Bronchial epithelial cell (primary cell): ENCODE results near the gene WWC2. TPM values are rescaled to one million over a fixed set of nuclear protein-coding genes. Genes with fewer than 3 reads are reported as not detected.
"Not testable (repeated sequence)": the region's sequence is repeated elsewhere in the genome, so short reads cannot be mapped to it uniquely, and the experiment has no call there.

Experiments
- DNase-seq: peaks from one replicate; pipeline ENCODE4 v3.0.0-alpha.2; 2010; ENCODE audit warnings: low read depth
- FAIRE-seq: peaks from 2 replicates; lab custom pipeline; 2011; peaks lifted over from hg19 to GRCh38; lab: Jason Lieb, UNC
- H3K27me3 ChIP-seq: 2 replicates; pipeline ENCODE4 v1.5.1; 2011; ENCODE audit warnings: low read length; ENCODE audit not compliant: control insufficient read depth, insufficient read depth
- H3K36me3 ChIP-seq: 2 replicates; pipeline ENCODE4 v1.5.1; 2011; ENCODE audit warnings: low read length; ENCODE audit not compliant: control insufficient read depth, insufficient read depth
- H3K4me3 ChIP-seq: 2 replicates; pipeline ENCODE4 v1.5.1; 2011; ENCODE audit warnings: mild to moderate bottlenecking, low read depth, low read length, control low read depth
- total RNA-seq: library from RNA; depleted of rRNA; stranded (reverse); fragments of >200 nt; gene quantifications from 2 replicates; pipeline ENCODE4 v1.2.1, GENCODE V29; 2014
- TF ChIP-seq, protein P1 (sequence below): IDR thresholded peaks from 2 replicates; pipeline ENCODE4 v1.5.1; 2011; ENCODE audit warnings: mild to moderate bottlenecking, moderate library complexity, low read length, control low read depth, inconsistent platforms; ENCODE audit not compliant: insufficient read depth, severe bottlenecking

Gene WWC2
- total RNA-seq, 1 donor from 2014 or later = 13.2 TPM

DNA sequence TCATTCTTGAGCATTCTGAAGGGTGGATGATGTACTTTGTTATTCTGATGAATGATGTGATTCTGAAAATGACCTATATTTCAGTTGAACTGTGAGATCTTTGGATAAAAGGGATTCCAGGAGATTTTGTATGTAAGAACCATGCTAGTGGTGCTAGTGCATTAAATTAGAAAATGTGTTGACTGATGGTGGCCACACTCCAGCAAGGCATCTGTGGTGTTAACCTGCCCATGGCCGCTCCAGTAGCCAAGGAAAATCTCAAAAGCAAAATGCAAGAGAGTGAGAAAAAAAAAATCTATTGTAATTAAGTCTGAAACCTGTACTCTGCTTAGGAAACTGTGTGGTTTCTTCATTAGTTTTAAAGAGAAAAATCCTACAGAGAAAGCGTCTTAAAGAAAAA lies 93.5 kb downstream of the WWC2 start:
- DNase-seq (no peak), FAIRE-seq (no peak)
- H3K4me3 ChIP-seq = no peak overlapping the region
- no peaks in the 10 kb centered on the region for H3K27me3 ChIP-seq
- H3K36me3 ChIP-seq = peaks cover 5% of the 10 kb centered on the region
- TF ChIP-seq, protein P1, sequence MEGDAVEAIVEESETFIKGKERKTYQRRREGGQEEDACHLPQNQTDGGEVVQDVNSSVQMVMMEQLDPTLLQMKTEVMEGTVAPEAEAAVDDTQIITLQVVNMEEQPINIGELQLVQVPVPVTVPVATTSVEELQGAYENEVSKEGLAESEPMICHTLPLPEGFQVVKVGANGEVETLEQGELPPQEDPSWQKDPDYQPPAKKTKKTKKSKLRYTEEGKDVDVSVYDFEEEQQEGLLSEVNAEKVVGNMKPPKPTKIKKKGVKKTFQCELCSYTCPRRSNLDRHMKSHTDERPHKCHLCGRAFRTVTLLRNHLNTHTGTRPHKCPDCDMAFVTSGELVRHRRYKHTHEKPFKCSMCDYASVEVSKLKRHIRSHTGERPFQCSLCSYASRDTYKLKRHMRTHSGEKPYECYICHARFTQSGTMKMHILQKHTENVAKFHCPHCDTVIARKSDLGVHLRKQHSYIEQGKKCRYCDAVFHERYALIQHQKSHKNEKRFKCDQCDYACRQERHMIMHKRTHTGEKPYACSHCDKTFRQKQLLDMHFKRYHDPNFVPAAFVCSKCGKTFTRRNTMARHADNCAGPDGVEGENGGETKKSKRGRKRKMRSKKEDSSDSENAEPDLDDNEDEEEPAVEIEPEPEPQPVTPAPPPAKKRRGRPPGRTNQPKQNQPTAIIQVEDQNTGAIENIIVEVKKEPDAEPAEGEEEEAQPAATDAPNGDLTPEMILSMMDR = no peak

DNA sequence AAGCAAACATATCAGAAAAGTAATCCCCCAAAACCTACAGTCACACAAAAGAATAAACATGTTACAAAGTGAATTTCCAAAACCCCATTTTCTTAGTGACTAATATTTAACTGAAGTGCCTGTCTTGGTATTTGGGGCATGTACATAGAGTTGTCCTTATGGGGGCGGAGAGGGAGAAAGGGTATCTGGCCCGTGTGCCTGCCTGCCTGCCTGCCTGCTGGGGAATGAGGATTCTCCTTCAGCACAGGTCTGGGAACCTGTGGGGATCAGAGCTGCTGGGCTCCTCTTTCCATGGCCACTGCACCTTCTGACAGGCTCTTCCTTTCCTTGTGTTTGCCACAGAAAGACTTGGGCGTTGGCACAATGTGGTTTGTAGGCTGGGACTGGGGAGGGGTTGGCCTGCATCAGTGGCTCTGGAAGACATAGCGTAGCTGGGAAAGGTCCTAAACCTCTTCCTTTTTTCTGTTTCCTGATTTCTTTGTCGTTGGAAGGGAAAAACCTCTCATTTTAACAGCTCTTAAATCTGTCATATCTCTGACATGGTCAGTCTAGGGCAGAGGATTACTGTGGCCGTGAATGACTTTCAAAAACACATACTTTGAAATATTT lies 94.8 kb downstream of the WWC2 start:
- FAIRE-seq, H3K4me3 ChIP-seq, H3K27me3 ChIP-seq, H3K36me3 ChIP-seq, DNase-seq: not testable (repeated sequence)

DNA sequence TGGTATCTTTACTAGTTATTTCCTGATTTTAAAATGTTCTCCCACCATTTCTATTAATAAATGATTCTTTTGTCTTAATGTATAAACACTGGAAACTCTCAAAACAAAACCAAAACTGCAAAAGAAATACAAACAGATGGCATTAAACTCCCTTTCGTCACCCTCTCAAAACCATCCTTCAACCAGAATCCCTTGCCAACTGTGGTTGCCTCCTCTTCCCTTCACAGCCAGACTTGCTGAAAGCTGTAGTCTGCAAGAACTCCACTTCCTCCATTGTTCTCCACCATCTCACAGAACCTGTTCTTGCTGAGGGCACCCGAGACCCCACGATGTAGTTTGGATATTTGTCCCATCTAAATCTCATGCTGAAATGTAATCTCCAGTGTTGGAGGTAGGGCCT lies 96.5 kb downstream of the WWC2 start:
- no peak for FAIRE-seq
- H3K36me3 ChIP-seq = peaks cover 5% of the 10 kb centered on the region
- DNase-seq = no peak
- TF ChIP-seq, protein P1 = no peak
- no peaks in the 10 kb centered on the region for H3K27me3 ChIP-seq
- H3K4me3 ChIP-seq = no peak overlapping the region

DNA sequence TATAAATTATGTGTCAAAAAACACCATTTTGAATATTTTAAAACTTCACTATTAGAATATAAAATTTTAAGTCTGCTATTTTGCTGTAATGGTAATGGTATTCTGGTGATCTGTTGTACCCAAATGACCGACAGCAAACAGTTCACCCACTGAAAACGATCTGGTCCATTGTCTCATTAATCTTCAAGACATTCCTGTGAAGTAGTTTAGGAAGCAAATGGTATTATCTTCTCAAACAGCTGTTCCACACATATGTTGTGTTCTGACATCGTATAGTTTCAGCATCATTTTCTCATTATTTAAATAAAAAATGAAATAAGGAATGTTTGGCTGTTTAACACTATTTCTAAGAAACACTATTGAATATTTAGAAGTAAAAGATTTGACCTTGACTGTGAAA lies 98.1 kb downstream of the WWC2 start:
- Histone ChIP-seq H3K4me3 (no peak overlapping the region), H3K27me3 (no peaks in the 10 kb centered on the region), H3K36me3 (peaks cover 5% of the 10 kb centered on the region)
- FAIRE-seq (no peak), DNase-seq (no peak)
- TF ChIP-seq, protein P1 = no peak

DNA sequence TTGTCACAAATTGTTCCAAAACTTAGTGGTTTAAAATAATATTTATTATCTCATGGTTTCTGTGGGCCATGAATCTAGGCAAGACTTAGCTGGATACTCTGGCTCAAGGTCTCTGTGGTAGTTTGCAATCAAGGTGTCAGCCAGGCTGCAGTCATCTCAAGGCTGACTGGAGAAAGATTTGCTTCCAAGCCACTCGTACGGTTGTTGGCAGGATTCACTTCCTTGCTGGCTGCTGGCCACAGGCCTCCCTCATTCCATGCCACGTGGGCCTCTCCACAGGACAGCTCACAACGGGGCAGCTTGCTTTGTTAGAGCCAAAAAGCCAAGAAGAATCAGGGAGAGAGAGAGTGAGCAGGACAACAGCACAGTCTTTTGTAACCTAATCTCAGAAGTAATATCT lies 101.4 kb downstream of the WWC2 start:
- Histone ChIP-seq H3K27me3 (no peaks in the 10 kb centered on the region), H3K36me3 (peaks cover 5% of the 10 kb centered on the region), H3K4me3 (no peak overlapping the region)
- DNase-seq = peak; percentile 90
- TF ChIP-seq, protein P1 = no peak
- peak; percentile 18 for FAIRE-seq

DNA sequence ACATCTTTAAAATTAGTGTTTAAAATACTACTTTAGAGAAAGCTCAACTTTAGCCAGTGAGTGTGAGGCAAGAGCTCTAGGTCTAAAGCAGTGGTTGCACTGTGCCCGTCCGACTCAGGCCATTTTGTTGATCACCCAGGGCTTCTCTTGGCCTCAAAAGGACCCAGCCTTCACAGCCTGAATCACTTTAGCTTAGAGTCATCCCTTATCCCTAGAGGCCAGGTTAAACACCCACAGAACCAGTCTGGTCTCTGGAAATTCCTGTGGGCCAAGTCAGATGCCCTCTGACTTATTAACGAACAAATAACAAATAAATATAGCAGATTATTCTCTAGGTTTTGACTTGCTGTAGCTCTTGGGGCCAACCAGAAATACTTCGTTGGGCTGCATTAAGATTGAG lies 102.3 kb downstream of the WWC2 start:
- Histone ChIP-seq H3K27me3 (no peaks in the 10 kb centered on the region), H3K4me3 (no peak overlapping the region), H3K36me3 (no peaks in the 10 kb centered on the region)
- FAIRE-seq = no peak
- TF ChIP-seq, protein P1 = no peak
- DNase-seq = peak; percentile 94
